CD4-positive, alpha-beta T cell (primary cell): Measurements from ENCODE around the gene CD19. TPM values are rescaled to one million over a fixed set of nuclear protein-coding genes. Genes with fewer than 3 reads are reported as not detected.

Experiments
- ATAC-seq: fragments of 200-7000 bp; cut with Tn5 transposase; one replicate; pipeline ENCODE4 v1.10.0; 2022; ENCODE audit warnings: mild to moderate bottlenecking; ENCODE audit not compliant: poor library complexity
- CTCF ChIA-PET: fragments of 350-600 bp; sonication (Branson Sonifier 250); formaldehyde crosslinking; loops from one replicate; lab custom pipeline; 2021; ENCODE audit warnings: antibody characterized with exemption, inconsistent platforms; lab: Charles Lee
- POLR2A ChIA-PET: fragments of 350-600 bp; sonication (Branson Sonifier 250); formaldehyde crosslinking; loops from one replicate; lab custom pipeline; 2021; ENCODE audit warnings: antibody characterized with exemption, inconsistent platforms; lab: Charles Lee
- DNase-seq, 14 experiments: peaks; one replicate each; pipeline ENCODE4 v3.0.0-alpha.2; 2013 to 2020; ENCODE audit warnings: mixed read lengths in 2 of 14
- H3K27ac ChIP-seq, 2 donors: one replicate each; pipeline versions ENCODE4 v1.5.1 to v1.7.0; 2013; ENCODE audit warnings: low read length in 2 of 2, low read depth in 1 of 2, mild to moderate bottlenecking in 1 of 2
- H3K27me3 ChIP-seq, 2 experiments: 1 replicate in 1 of 2; 2 replicates in 1 of 2; pipeline versions ENCODE4 v1.6.1 to v1.7.0; 2013; ENCODE audit warnings: low read length in 2 of 2, control low read depth in 1 of 2, mild to moderate bottlenecking in 1 of 2, moderate library complexity in 1 of 2; ENCODE audit not compliant: insufficient read depth in 2 of 2, control insufficient read depth in 1 of 2
- H3K36me3 ChIP-seq: one replicate; pipeline ENCODE4 v1.6.1; 2013; ENCODE audit warnings: low read length, control low read depth; ENCODE audit not compliant: insufficient read depth
- H3K4me1 ChIP-seq: one replicate; pipeline ENCODE4 v1.6.1; 2013; ENCODE audit warnings: low read length, control low read depth; ENCODE audit not compliant: insufficient read depth
- H3K4me3 ChIP-seq: one replicate; pipeline ENCODE4 v1.5.1; 2013; ENCODE audit warnings: mild to moderate bottlenecking, low read length, moderate library complexity
- H3K9me3 ChIP-seq, 2 experiments: 1 replicate in 1 of 2; 2 replicates in 1 of 2; pipeline versions ENCODE4 v1.6.1 to v1.7.0; 2013; ENCODE audit warnings: low read length in 2 of 2, mild to moderate bottlenecking in 2 of 2, control low read depth in 1 of 2, moderate library complexity in 1 of 2; ENCODE audit not compliant: control insufficient read depth in 1 of 2, insufficient read depth in 1 of 2
- H3K27ac Mint-ChIP-seq: one replicate; pipeline ENCODE4 v1.8.0; 2020; ENCODE audit warnings: mixed read lengths
- H3K27me3 Mint-ChIP-seq: one replicate; pipeline ENCODE4 v1.8.0; 2021; ENCODE audit warnings: mixed read lengths
- H3K36me3 Mint-ChIP-seq: one replicate; pipeline ENCODE4 v1.8.0; 2021; ENCODE audit warnings: low read depth, mixed read lengths
- H3K4me1 Mint-ChIP-seq: one replicate; pipeline ENCODE4 v1.8.0; 2021; ENCODE audit warnings: low read depth, mixed read lengths
- H3K4me3 Mint-ChIP-seq: one replicate; pipeline ENCODE4 v1.8.0; 2020; ENCODE audit warnings: mild to moderate bottlenecking, mixed read lengths
- H3K9me3 Mint-ChIP-seq: one replicate; pipeline ENCODE4 v1.8.0; 2020; ENCODE audit warnings: mixed read lengths
- intact Hi-C, 2 experiments: fragments of 100-400 bp; cut with DNase I in 1 of 2; cut with micrococcal nuclease in 1 of 2; formaldehyde crosslinking; loops; one replicate each; pipeline versions ENCODE4 v1.15.1 to v1.9.0; 2023 to 2025; cut with DNase I, micrococcal nuclease
- total RNA-seq, 174 experiments: library from RNA in 2 of 174; stranded (reverse) in 2 of 174; gene quantifications; one replicate each; pipeline ENCODE4 v1.2.3 and lab custom pipeline; 2021 to 2026
- TF ChIP-seq, protein P1 (sequence below): fragments of 200-600 bp; IDR thresholded peaks from one replicate; pipeline ENCODE4 v1.8.0; 2022; ENCODE audit warnings: antibody characterized with exemption, mild to moderate bottlenecking

The CD19 gene
- total RNA-seq, 2 experiments from 2014 or later: 0.14 to 0.27 TPM

DNA sequence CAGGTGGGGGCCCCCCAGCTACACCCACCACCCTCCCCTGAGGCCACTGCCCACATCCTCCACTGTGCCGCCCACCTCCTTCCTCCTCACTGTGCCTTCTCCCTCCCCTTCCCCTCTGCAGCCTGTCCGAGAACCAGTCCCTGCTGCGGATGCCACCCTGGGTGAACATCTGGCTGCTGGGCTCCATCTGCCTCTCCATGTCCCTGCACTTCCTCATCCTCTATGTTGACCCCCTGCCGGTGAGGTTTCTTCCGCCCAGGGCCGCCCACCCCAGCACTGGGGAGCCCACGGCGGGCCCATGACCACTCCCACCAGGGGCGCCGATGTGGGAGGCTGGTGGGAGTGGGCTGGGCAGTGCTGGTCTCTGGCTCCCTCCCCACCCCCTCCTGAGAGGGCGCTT is 28.9 kb upstream of the CD19 start:
- intact Hi-C loops: no loop called here
- DNase-seq: no peak
- TF ChIP-seq, protein P1, sequence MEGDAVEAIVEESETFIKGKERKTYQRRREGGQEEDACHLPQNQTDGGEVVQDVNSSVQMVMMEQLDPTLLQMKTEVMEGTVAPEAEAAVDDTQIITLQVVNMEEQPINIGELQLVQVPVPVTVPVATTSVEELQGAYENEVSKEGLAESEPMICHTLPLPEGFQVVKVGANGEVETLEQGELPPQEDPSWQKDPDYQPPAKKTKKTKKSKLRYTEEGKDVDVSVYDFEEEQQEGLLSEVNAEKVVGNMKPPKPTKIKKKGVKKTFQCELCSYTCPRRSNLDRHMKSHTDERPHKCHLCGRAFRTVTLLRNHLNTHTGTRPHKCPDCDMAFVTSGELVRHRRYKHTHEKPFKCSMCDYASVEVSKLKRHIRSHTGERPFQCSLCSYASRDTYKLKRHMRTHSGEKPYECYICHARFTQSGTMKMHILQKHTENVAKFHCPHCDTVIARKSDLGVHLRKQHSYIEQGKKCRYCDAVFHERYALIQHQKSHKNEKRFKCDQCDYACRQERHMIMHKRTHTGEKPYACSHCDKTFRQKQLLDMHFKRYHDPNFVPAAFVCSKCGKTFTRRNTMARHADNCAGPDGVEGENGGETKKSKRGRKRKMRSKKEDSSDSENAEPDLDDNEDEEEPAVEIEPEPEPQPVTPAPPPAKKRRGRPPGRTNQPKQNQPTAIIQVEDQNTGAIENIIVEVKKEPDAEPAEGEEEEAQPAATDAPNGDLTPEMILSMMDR: no peak
- Histone ChIP-seq H3K27ac (no peak overlapping the region), H3K4me3 (no peak overlapping the region), H3K9me3 (no peaks in the 10 kb centered on the region), H3K27me3 (no peaks in the 10 kb centered on the region), H3K4me1 (no peaks in the 10 kb centered on the region), H3K36me3 (peaks cover 13% of the 10 kb centered on the region)
- no peak for ATAC-seq
- Mint-ChIP-seq H3K9me3 (no peaks in the 10 kb centered on the region), H3K4me1 (no peaks in the 10 kb centered on the region), H3K27ac (no peak overlapping the region), H3K4me3 (no peak overlapping the region), H3K36me3 (no peaks in the 10 kb centered on the region), H3K27me3 (no peaks in the 10 kb centered on the region)
- ChIA-PET CTCF (no interaction called here), POLR2A (no interaction called here)

DNA sequence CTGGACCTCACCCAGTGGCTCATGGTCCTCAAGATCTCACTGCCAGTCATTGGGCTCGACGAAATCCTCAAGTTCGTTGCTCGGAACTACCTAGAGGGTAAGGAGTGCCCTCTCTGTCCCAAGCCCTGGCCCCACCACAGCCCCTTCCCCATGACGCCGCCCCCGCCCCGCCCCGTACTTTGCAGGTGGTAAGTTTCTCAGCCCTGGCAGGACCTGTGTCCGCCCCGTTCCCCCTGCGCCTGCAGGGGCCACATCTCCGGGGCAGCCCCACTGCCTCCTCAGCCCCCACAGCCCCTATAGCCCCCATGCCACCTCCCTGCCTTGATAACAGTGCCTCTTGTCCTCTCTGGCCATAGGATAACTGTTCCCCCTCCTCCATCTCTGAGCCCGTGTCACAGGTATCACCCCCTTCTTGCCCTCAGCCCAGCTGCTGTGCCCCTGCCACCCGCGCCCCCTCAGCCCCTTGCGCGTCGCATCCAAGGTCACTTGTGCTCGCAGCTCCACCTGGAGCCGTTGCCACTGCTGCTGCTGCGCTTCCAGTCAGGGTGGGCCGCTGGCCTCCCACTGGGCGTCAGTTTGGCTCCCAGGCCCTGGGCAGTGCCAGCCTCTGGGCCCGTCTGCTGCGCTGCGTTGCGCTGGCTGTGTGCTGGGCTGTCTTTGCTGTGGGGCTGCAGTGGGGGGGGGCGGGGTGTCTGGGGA is 28.3 kb upstream of the CD19 start:
- Histone ChIP-seq H3K27ac (no peak overlapping the region), H3K36me3 (peaks cover 18% of the 10 kb centered on the region), H3K4me1 (no peaks in the 10 kb centered on the region), H3K4me3 (no peak overlapping the region), H3K9me3 (no peaks in the 10 kb centered on the region), H3K27me3 (no peaks in the 10 kb centered on the region)
- DNase-seq (no peak), ATAC-seq (no peak)
- no peaks in the 10 kb centered on the region for H3K27me3 Mint-ChIP-seq
- no peak overlapping the region for H3K4me3 Mint-ChIP-seq
- intact Hi-C loops: no loop called here
- ChIA-PET POLR2A (no interaction called here), CTCF (no interaction called here)
- no peak overlapping the region for H3K27ac Mint-ChIP-seq
- no peaks in the 10 kb centered on the region for H3K36me3 Mint-ChIP-seq
- H3K9me3 Mint-ChIP-seq: no peaks in the 10 kb centered on the region
- no peaks in the 10 kb centered on the region for H3K4me1 Mint-ChIP-seq
- TF ChIP-seq, protein P1: no peak

DNA sequence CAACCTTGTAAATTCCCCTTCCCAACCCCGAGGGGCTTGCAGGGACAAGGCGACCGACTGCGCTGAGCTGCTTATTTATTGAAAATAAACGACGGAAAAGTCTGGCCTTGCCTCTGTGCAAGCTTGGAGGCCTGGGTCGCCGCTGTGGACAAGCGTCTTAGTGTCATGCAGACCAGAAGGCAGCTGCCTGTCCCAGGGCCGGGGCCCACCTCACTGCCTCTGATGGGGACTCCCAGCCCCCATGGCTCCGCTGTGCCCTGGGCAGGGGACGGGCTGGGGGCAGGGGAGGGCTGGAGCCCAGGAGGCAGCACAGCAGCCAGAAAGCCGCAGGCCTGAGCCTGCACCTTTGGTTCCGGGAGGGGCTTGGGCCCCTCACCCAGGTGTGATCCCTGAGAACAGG is 27.4 kb upstream of the CD19 start:
- intact Hi-C loops: no loop called here
- Histone ChIP-seq H3K27ac (no peak overlapping the region), H3K4me3 (no peak overlapping the region), H3K27me3 (no peaks in the 10 kb centered on the region), H3K9me3 (no peaks in the 10 kb centered on the region), H3K4me1 (no peaks in the 10 kb centered on the region), H3K36me3 (peaks cover 21% of the 10 kb centered on the region)
- ATAC-seq: no peak
- ChIA-PET POLR2A (no interaction called here), CTCF (no interaction called here)
- H3K36me3 Mint-ChIP-seq: no peaks in the 10 kb centered on the region
- H3K27me3 Mint-ChIP-seq: no peaks in the 10 kb centered on the region
- no peak overlapping the region for H3K4me3 Mint-ChIP-seq
- TF ChIP-seq, protein P1: no peak
- no peak for DNase-seq
- no peaks in the 10 kb centered on the region for H3K4me1 Mint-ChIP-seq
- H3K27ac Mint-ChIP-seq: no peak overlapping the region
- no peaks in the 10 kb centered on the region for H3K9me3 Mint-ChIP-seq
